ENCODE measurements around the gene GARS1.

GRCh38 chr7:30566596-30566995 is 28.1 kb upstream of the GARS1 start:
- TF ChIP-seq YY1 (IDR thresholded peaks at IDR 0.05; ENCODE audit: insufficient read depth, insufficient read length): no peak
- TF ChIP-seq SUZ12 (IDR thresholded peaks at IDR 0.05; ENCODE audit: extremely low read depth, insufficient read depth, insufficient read length): no peak
